Psoas muscle (tissue), 8 donors: ENCODE results near the gene SCAF4. TPM values are rescaled to one million over a fixed set of nuclear protein-coding genes. Genes with fewer than 3 reads are reported as not detected.

Experiments
- ATAC-seq, 4 donors: fragments of 200-7000 bp; cut with Tn5 transposase; one replicate each; pipeline ENCODE4 v1.9.1; 2020; ENCODE audit warnings: moderate library complexity in 3 of 4, mild to moderate bottlenecking in 2 of 4
- DNase-seq, 2 donors: peaks; one replicate each; pipeline ENCODE4 v3.0.0-alpha.2; 2020
- H3K27ac ChIP-seq: fragments of 200-600 bp; one replicate; pipeline ENCODE4 v1.8.0; 2022
- H3K27me3 ChIP-seq, 3 donors: fragments of 200-600 bp in 1 of 3; one replicate each; pipeline versions ENCODE4 v1.6.1 to v1.8.0; 2013 to 2022; ENCODE audit warnings: low read length in 2 of 3, mild to moderate bottlenecking in 2 of 3, moderate library complexity in 1 of 3; ENCODE audit not compliant: insufficient read depth in 3 of 3
- H3K36me3 ChIP-seq, 2 donors: fragments of 200-600 bp in 1 of 2; one replicate each; pipeline versions ENCODE4 v1.6.1 to v1.8.0; 2013 to 2022; ENCODE audit warnings: low read depth in 1 of 2, mild to moderate bottlenecking in 1 of 2, moderate library complexity in 1 of 2; ENCODE audit not compliant: insufficient read depth in 1 of 2
- H3K4me1 ChIP-seq: fragments of 200-600 bp; one replicate; pipeline ENCODE4 v1.8.0; 2022
- H3K4me3 ChIP-seq: fragments of 200-600 bp; one replicate; pipeline ENCODE4 v1.8.0; 2022; ENCODE audit warnings: mild to moderate bottlenecking
- H3K9me3 ChIP-seq: fragments of 200-600 bp; one replicate; pipeline ENCODE4 v1.8.0; 2022
- CTCF ChIP-seq: fragments of 200-600 bp; IDR thresholded peaks from one replicate; pipeline ENCODE4 v1.8.0; 2022; ENCODE audit warnings: antibody characterized with exemption
- WGBS, 3 donors: extraction: QIAGEN DNeasy Blood & Tissue Kit; methylation state at CpG; one replicate each; pipeline versions ENCODE4 v1.1.6 to v1.1.7; 2013; 5-methylcytosine and 5-hydroxymethylcytosine counted together
- intact Hi-C, 2 donors: fragments of 100-400 bp; cut with DNase I; formaldehyde crosslinking; loops; one replicate each; pipeline versions ENCODE4 v1.11.0 to v1.14.2; 2022
- polyA plus RNA-seq, 3 donors: library from polyadenylated mRNA; stranded (reverse); fragments of 200-250 nt; gene quantifications; one replicate each; pipeline ENCODE4 v1.2.3, GENCODE V29; 2013
- total RNA-seq, 4 donors: library from RNA; stranded (reverse); fragmentation: NEBNext Ultra II Directional in 2 of 4; extraction: Animal tissue kit (Norgen Biotek cat#: 25700) in 2 of 4; gene quantifications; one replicate each; pipeline versions ENCODE4 v1.2.1 to v1.2.4, GENCODE V29; 2021 to 2023
- donor health status: healthy with polysubstance abuse.
- donor health status: DM: no; HTN: no; CAD: no; lungs with moderate emphysema.
- donor health status: Bipolar disorder and iron deficiency.
- donor health status: healthy.
- donor health status: DM: yes; HTN: yes; CAD: no.
- donor health status: DM: no; HTN: no; CAD: no.
- donor health status: DM: no; HTN: no; CAD: no.
- donor health status: DM: yes; HTN: yes; CAD: no.

The SCAF4 gene
- total and polyA plus RNA-seq, 7 donors: 7.5 to 23.9 (median 17.3) TPM

- intact Hi-C loops: no loop called here
- no peak for DNase-seq
- no peak overlapping the region for H3K27ac ChIP-seq
- peaks cover 41% of the 10 kb centered on the region for H3K4me1 ChIP-seq
- H3K9me3 ChIP-seq: no peaks in the 10 kb centered on the region
- peaks cover 0 to 16% of the 10 kb centered on the region in 2 donors for H3K36me3 ChIP-seq
- H3K27me3 ChIP-seq: no peaks in the 10 kb centered on the region
- no peak overlapping the region for H3K4me3 ChIP-seq
- no peak for ATAC-seq
- no peak for TF ChIP-seq CTCF
Observed at GRCh38 chr21:31707499-31707898, 24.4 kb downstream of the SCAF4 start.

- Histone ChIP-seq H3K9me3 (no peaks in the 10 kb centered on the region), H3K36me3 (peaks cover 0 to 26% of the 10 kb centered on the region in 2 donors), H3K27ac (no peak overlapping the region), H3K4me1 (peaks cover 33% of the 10 kb centered on the region), H3K4me3 (no peak overlapping the region), H3K27me3 (no peaks in the 10 kb centered on the region)
- 79 to 92% (median 84%) methylated on average over 3 of the region's 3 CpGs for WGBS, 3 donors
- DNase-seq: no peak
- intact Hi-C loops: no loop called here
- ATAC-seq: no peak
- no peak for TF ChIP-seq CTCF
Observed at GRCh38 chr21:31706562-31706961, 25.4 kb downstream of the SCAF4 start.

GRCh38 chr21:31700040-31700439, 31.9 kb downstream of the SCAF4 start:
- no peaks in the 10 kb centered on the region for H3K4me1 ChIP-seq
- ATAC-seq: no peak
- no peak overlapping the region for H3K4me3 ChIP-seq
- no peak overlapping the region for H3K27ac ChIP-seq
- no peaks in the 10 kb centered on the region for H3K27me3 ChIP-seq
- H3K36me3 ChIP-seq: peaks cover 8 to 91% of the 10 kb centered on the region in 2 donors
- TF ChIP-seq CTCF: no peak
- DNase-seq: no peak
- intact Hi-C loops: no loop called here
- H3K9me3 ChIP-seq: no peaks in the 10 kb centered on the region
- WGBS, 3 donors: 93 to 98% (median 98%) methylated on average over 3 of the region's 3 CpGs

GRCh38 chr21:31698461-31698860, 33.5 kb downstream of the SCAF4 start:
- Histone ChIP-seq H3K4me1 (no peaks in the 10 kb centered on the region), H3K36me3 (peaks cover 8 to 99% of the 10 kb centered on the region in 2 donors), H3K27me3 (no peaks in the 10 kb centered on the region), H3K4me3 (no peak overlapping the region), H3K9me3 (no peaks in the 10 kb centered on the region), H3K27ac (no peak overlapping the region)
- intact Hi-C loops: loop anchor here in 1 of 2 donors (10.0 kb wide), 1 partner anchor 656 kb away; no protein-coding TSS in a partner anchor
- no peak for TF ChIP-seq CTCF
- ATAC-seq: no peak
- DNase-seq: no peak

GRCh38 chr21:31696424-31696823, 35.5 kb downstream of the SCAF4 start:
- H3K4me3 ChIP-seq: no peak overlapping the region
- intact Hi-C loops: loop anchor here in 1 of 2 donors (10.0 kb wide), 1 partner anchor 658 kb away; no protein-coding TSS in a partner anchor
- no peaks in the 10 kb centered on the region for H3K27me3 ChIP-seq
- 89 to 98% (median 98%) methylated on average over 6 of the region's 6 CpGs for WGBS, 3 donors
- no peak overlapping the region for H3K27ac ChIP-seq
- H3K9me3 ChIP-seq: no peaks in the 10 kb centered on the region
- H3K4me1 ChIP-seq: no peaks in the 10 kb centered on the region
- TF ChIP-seq CTCF: no peak
- no peak for ATAC-seq
- peaks cover 10 to 100% of the 10 kb centered on the region in 2 donors for H3K36me3 ChIP-seq
- no peak for DNase-seq
